ENCODE measurements around the gene MLLT10.

GRCh38 chr10:21552638-21553037, 18.6 kb downstream of the MLLT10 start:
- no peak for TF ChIP-seq CTCF (IDR thresholded peaks at IDR 0.05)
- no peak for TF ChIP-seq POLR2A (IDR thresholded peaks at IDR 0.05)

Measured in lower leg skin (tissue), 3 donors.